GM12878 (cell line): ENCODE results near the gene SRRD. TPM values are rescaled to one million over a fixed set of nuclear protein-coding genes. Genes with fewer than 3 reads are reported as not detected.

Experiments
- ATAC-seq: fragments of 200-7000 bp; cut with Tn5 transposase; 3 replicates; pipeline ENCODE4 v1.9.1; 2020; ENCODE audit warnings: mild to moderate bottlenecking, moderate library complexity
- BruUV-seq: library from RNA; stranded (reverse); fragments of 400-500 nt; replicated peaks from 2 replicates; lab custom pipeline; 2021; lab: Mats Ljungman, UMichigan
- CTCF ChIA-PET: fragments of 300-600 bp; sonication (Branson Sonifier 250); formaldehyde crosslinking; extraction: SDS; loops from one replicate; lab custom pipeline; 2021; ENCODE audit warnings: inconsistent platforms; lab: Yijun Ruan, JAX
- POLR2A ChIA-PET: fragments of 350-600 bp; formaldehyde crosslinking; extraction: SDS; loops from one replicate; lab custom pipeline; 2021; ENCODE audit warnings: inconsistent platforms; lab: Charles Lee
- RAD21 ChIA-PET: fragments of 300-600 bp; sonication (Branson Sonifier 250); formaldehyde crosslinking; loops from one replicate; lab custom pipeline; 2023; ENCODE audit warnings: antibody characterized with exemption; ENCODE audit not compliant: unreplicated experiment; lab: Charles Lee
- SMC1A ChIA-PET: fragments of 300-600 bp; sonication (Branson Sonifier 250); formaldehyde crosslinking; loops from one replicate; lab custom pipeline; 2023; ENCODE audit not compliant: unreplicated experiment, uncharacterized antibody; lab: Charles Lee
- DNase-seq: peaks from one replicate; pipeline ENCODE4 v3.0.0-alpha.2; 2011; ENCODE audit warnings: low read depth, low spot score
- FAIRE-seq: peaks from 3 replicates; lab custom pipeline; 2011; peaks lifted over from hg19 to GRCh38; lab: Jason Lieb, UNC
- H2AFZ ChIP-seq: 2 replicates; pipeline ENCODE4 v1.6.0; 2011; ENCODE audit warnings: low read depth, low read length, control low read depth; ENCODE audit not compliant: control insufficient read depth
- H3K27ac ChIP-seq: 2 replicates; pipeline ENCODE4 v1.5.1; 2011; ENCODE audit warnings: control low read depth; ENCODE audit not compliant: control insufficient read depth, insufficient read depth
- H3K27me3 ChIP-seq, 2 experiments: replicated peaks in 1 of 2; 2 replicates each; pipeline versions ENCODE4 v1.6.0 to v1.6.1; 2011; ENCODE audit warnings: low read length in 1 of 2; ENCODE audit not compliant: control insufficient read depth in 2 of 2, insufficient read depth in 2 of 2
- H3K36me3 ChIP-seq, 2 experiments: 2 replicates each; pipeline ENCODE4 v1.5.1; 2011; ENCODE audit warnings: low read length in 1 of 2; ENCODE audit not compliant: control insufficient read depth in 2 of 2, insufficient read depth in 2 of 2
- H3K4me1 ChIP-seq: 2 replicates; pipeline ENCODE4 v1.6.1; 2011; ENCODE audit warnings: mild to moderate bottlenecking, low read length, moderate library complexity, mixed read lengths; ENCODE audit not compliant: control insufficient read depth, insufficient read depth
- H3K4me2 ChIP-seq: 2 replicates; pipeline ENCODE4 v1.6.0; 2011; ENCODE audit warnings: control low read depth; ENCODE audit not compliant: control insufficient read depth, insufficient read depth
- H3K4me3 ChIP-seq: fragments of 200-600 bp; sonication (generic); 2 replicates; pipeline ENCODE4 v1.5.1; 2016
- H3K79me2 ChIP-seq: 2 replicates; pipeline ENCODE4 v1.6.0; 2011; ENCODE audit warnings: low read length; ENCODE audit not compliant: control insufficient read depth, insufficient read depth
- H3K9ac ChIP-seq: 2 replicates; pipeline ENCODE4 v1.8.0; 2011; ENCODE audit warnings: low read length, control low read depth, mixed read lengths; ENCODE audit not compliant: control insufficient read depth, insufficient read depth
- H3K9me3 ChIP-seq: replicated peaks from 3 replicates; pipeline ENCODE4 v1.5.1; 2011; ENCODE audit warnings: mild to moderate bottlenecking, low read length; ENCODE audit not compliant: control insufficient read depth, insufficient read depth
- H4K20me1 ChIP-seq: 2 replicates; pipeline ENCODE4 v1.6.0; 2011; ENCODE audit not compliant: control insufficient read depth, insufficient read depth
- BACH1 ChIP-seq: fragments of 450-650 bp; IDR thresholded peaks from 2 replicates; pipeline ENCODE4 v1.6.1; 2017; ENCODE audit warnings: mild to moderate bottlenecking, borderline replicate concordance
- BCL11A ChIP-seq: IDR thresholded peaks from 2 replicates; pipeline ENCODE4 v1.6.1; 2011; ENCODE audit warnings: low read depth, low read length
- KAT2A ChIP-seq: conservative IDR thresholded peaks from 2 replicates; pipeline ENCODE4 v1.6.1; 2011; ENCODE audit warnings: low read depth, low read length; ENCODE audit not compliant: control insufficient read depth
- NBN ChIP-seq: fragments of 450-650 bp; IDR thresholded peaks from 2 replicates; pipeline ENCODE4 v1.6.1; 2016
- NFIC ChIP-seq: IDR thresholded peaks from 2 replicates; pipeline ENCODE4 v1.6.1; 2012; ENCODE audit warnings: low read depth, mild to moderate bottlenecking, inconsistent platforms, low read length, moderate library complexity
- NFXL1 ChIP-seq: fragments of 450-650 bp; IDR thresholded peaks from 2 replicates; pipeline ENCODE4 v1.6.1; 2017; ENCODE audit warnings: antibody characterized with exemption, mild to moderate bottlenecking, borderline replicate concordance
- PBX3 ChIP-seq: IDR thresholded peaks from 2 replicates; pipeline ENCODE4 v1.6.1; 2011; ENCODE audit warnings: mild to moderate bottlenecking, low read depth, low read length, moderate library complexity; ENCODE audit not compliant: insufficient replicate concordance
- POU2F2 ChIP-seq: IDR thresholded peaks from 3 replicates; pipeline ENCODE4 v1.6.1; 2011; ENCODE audit warnings: low read depth, mild to moderate bottlenecking, low read length, borderline replicate concordance
- WRNIP1 ChIP-seq: IDR thresholded peaks from 2 replicates; pipeline ENCODE4 v1.6.1; 2011; ENCODE audit warnings: low read depth, low read length, improper control_type of control experiment, borderline replicate concordance
- WGBS: methylation state at CpG from one replicate; pipeline ENCODE4 v1.1.6; 2016; ENCODE audit warnings: low lambda C conversion rate; ENCODE audit not compliant: insufficient replicate concordance, insufficient coverage; ENCODE audit errors: missing lambda C conversion rate; 5-methylcytosine and 5-hydroxymethylcytosine counted together
- in situ Hi-C: fragments of 300-500 bp; cut with MboI; formaldehyde crosslinking; loops from 9 replicates; pipeline ENCODE4 v1.14.3; 2018; ENCODE audit warnings: mixed read lengths
- intact Hi-C: fragments of 100-400 bp; cut with micrococcal nuclease; formaldehyde crosslinking; loops from one replicate; pipeline ENCODE4 v1.14.2; 2022; ENCODE audit not compliant: unreplicated experiment
- polyA plus RNA-seq, 11 experiments: library from polyadenylated mRNA; depleted of rRNA in 4 of 11; unstranded in 6 of 11; stranded (reverse) in 5 of 11; fragments of >200 nt; fragmentation: Nextera tagmentation in 4 of 11; fragmentation: Illumina TruSeq in 1 of 11; extraction: Ambion mirVana in 4 of 11; extraction: Trizol in 1 of 11; gene quantifications; 1 replicate in 1 of 11; 2 replicates in 10 of 11; pipeline versions ENCODE4 v1.2.1 to v1.2.3, GENCODE V29; 2011 to 2016; ENCODE audit warnings: inconsistent platforms in 2 of 11, missing spikeins in 2 of 11, low read depth in 1 of 11
- total RNA-seq, 4 experiments: library from RNA; depleted of rRNA in 3 of 4; stranded (reverse); fragments of >200 nt in 3 of 4; fragmentation: Illumina TruSeq in 1 of 4; extraction: Trizol in 1 of 4; gene quantifications; 2 replicates each; pipeline versions ENCODE4 v1.2.1 to v1.2.3, GENCODE V29; 2013 to 2021
- TF ChIP-seq, protein P1 (sequence below): fragments of 450-650 bp; IDR thresholded peaks from 2 replicates; pipeline ENCODE4 v1.6.1; 2017; ENCODE audit warnings: mild to moderate bottlenecking, moderate library complexity

The SRRD gene
- total and polyA plus RNA-seq, 10 of the 15 experiments (the other 5 are each of a cell fraction or from before 2014, with no cell fraction given): 4.1 to 50.6 (median 27.5) TPM

GRCh38 chr22:26542831-26543230 lies 59.2 kb downstream of the SRRD start:
- Histone ChIP-seq H3K27ac (no peak overlapping the region; the same call in 1 of the 2 replicates), H3K4me2 (no peak overlapping the region), H2AFZ (no peak overlapping the region), H3K36me3 (peaks cover 2 to 11% of the 10 kb centered on the region in 2 experiments; a peak in 3 of 4 replicates), H3K27me3 (no peaks in the 10 kb centered on the region), H3K79me2 (no peaks in the 10 kb centered on the region), H3K9me3 (no peaks in the 10 kb centered on the region), H3K9ac (no peak overlapping the region), H3K4me1 (no peaks in the 10 kb centered on the region; the same call in 1 of the 2 replicates), H4K20me1 (no peaks in the 10 kb centered on the region), H3K4me3 (no peak overlapping the region)
- 65% methylated on average over 3 of the region's 3 CpGs for WGBS
- intact Hi-C loops (no loop called here), in situ Hi-C loops (no loop called here)
- ATAC-seq (no peak), FAIRE-seq (no peak), DNase-seq (no peak)
- RAD21 ChIA-PET: no interaction called here
- SMC1A ChIA-PET: interaction anchor here (0.7 to 1.8 kb wide), 2 partner anchors 10 to 31 kb away, joined by 3 to 6 read pairs; partner anchors contain the start of gene TFIP11
- CTCF ChIA-PET: no interaction called here
- no TSS peak for BruUV-seq
- POLR2A ChIA-PET: interaction anchor here (1.0 kb wide), 1 partner anchor 9 kb away, joined by 3 read pairs; no protein-coding TSS in a partner anchor
- TF ChIP-seq NBN (no peak), BACH1 (no peak), NFXL1 (no peak), WRNIP1 (no peak), POU2F2 (no peak), NFIC (no peak), KAT2A (no peak), PBX3 (no peak), BCL11A (no peak)
- TF ChIP-seq, protein P1, sequence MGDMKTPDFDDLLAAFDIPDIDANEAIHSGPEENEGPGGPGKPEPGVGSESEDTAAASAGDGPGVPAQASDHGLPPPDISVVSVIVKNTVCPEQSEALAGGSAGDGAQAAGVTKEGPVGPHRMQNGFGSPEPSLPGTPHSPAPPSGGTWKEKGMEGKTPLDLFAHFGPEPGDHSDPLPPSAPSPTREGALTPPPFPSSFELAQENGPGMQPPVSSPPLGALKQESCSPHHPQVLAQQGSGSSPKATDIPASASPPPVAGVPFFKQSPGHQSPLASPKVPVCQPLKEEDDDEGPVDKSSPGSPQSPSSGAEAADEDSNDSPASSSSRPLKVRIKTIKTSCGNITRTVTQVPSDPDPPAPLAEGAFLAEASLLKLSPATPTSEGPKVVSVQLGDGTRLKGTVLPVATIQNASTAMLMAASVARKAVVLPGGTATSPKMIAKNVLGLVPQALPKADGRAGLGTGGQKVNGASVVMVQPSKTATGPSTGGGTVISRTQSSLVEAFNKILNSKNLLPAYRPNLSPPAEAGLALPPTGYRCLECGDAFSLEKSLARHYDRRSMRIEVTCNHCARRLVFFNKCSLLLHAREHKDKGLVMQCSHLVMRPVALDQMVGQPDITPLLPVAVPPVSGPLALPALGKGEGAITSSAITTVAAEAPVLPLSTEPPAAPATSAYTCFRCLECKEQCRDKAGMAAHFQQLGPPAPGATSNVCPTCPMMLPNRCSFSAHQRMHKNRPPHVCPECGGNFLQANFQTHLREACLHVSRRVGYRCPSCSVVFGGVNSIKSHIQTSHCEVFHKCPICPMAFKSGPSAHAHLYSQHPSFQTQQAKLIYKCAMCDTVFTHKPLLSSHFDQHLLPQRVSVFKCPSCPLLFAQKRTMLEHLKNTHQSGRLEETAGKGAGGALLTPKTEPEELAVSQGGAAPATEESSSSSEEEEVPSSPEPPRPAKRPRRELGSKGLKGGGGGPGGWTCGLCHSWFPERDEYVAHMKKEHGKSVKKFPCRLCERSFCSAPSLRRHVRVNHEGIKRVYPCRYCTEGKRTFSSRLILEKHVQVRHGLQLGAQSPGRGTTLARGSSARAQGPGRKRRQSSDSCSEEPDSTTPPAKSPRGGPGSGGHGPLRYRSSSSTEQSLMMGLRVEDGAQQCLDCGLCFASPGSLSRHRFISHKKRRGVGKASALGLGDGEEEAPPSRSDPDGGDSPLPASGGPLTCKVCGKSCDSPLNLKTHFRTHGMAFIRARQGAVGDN: no peak

Other genes with a start within 250 kb of the SRRD start
- gene ASPHD2, start 54.6 kb upstream of the SRRD start, total RNA-seq (2014; rRNA removed): 10.4 and 10.8 TPM in 2 replicates
- 5.0 and 5.3 TPM in 2 replicates for gene ASPHD2, start 54.6 kb upstream of the SRRD start, total RNA-seq (2014; rRNA removed; fragmentation: Illumina TruSeq; extraction: Trizol)
- gene ASPHD2, start 54.6 kb upstream of the SRRD start, total RNA-seq (2021): 10.6 TPM in 2 replicates
- gene ASPHD2, start 54.6 kb upstream of the SRRD start, polyA plus RNA-seq (2011; rRNA removed): 6.2 and 7.7 TPM in 2 replicates
- 3.5 and 5.1 TPM in 2 replicates for gene ASPHD2, start 54.6 kb upstream of the SRRD start, polyA plus RNA-seq (2014; fragmentation: Illumina TruSeq; extraction: Trizol)
- 1 to 10 TPM; 1.6 to 2.3 TPM for gene ASPHD2, start 54.6 kb upstream of the SRRD start, polyA plus RNA-seq (2014; fragmentation: Nextera tagmentation; extraction: Ambion mirVana)
- gene ASPHD2, start 54.6 kb upstream of the SRRD start, polyA plus RNA-seq (2014; rRNA removed): 9.0 TPM in 2 replicates
- gene ASPHD2, start 54.6 kb upstream of the SRRD start, polyA plus RNA-seq (2016; fragmentation: Nextera tagmentation; extraction: Ambion mirVana): 1 to 10 TPM; 1.6 to 3.2 TPM
- gene HPS4, start 94 bp upstream of the SRRD start, total RNA-seq (2014; rRNA removed): 36.7 and 38.5 TPM in 2 replicates
- gene HPS4, start 94 bp upstream of the SRRD start, total RNA-seq (2014; rRNA removed; fragmentation: Illumina TruSeq; extraction: Trizol): 24.2 and 25.7 TPM in 2 replicates
- 34.2 and 35.2 TPM in 2 replicates for gene HPS4, start 94 bp upstream of the SRRD start, total RNA-seq (2021)
- 36.5 and 52.5 TPM in 2 replicates for gene HPS4, start 94 bp upstream of the SRRD start, polyA plus RNA-seq (2011; rRNA removed)
- gene HPS4, start 94 bp upstream of the SRRD start, polyA plus RNA-seq (2014; fragmentation: Illumina TruSeq; extraction: Trizol): 27.3 and 31.1 TPM in 2 replicates
- gene HPS4, start 94 bp upstream of the SRRD start, polyA plus RNA-seq (2014; fragmentation: Nextera tagmentation; extraction: Ambion mirVana): 10 to 100 TPM; 11.7 to 12.3 TPM
- gene HPS4, start 94 bp upstream of the SRRD start, polyA plus RNA-seq (2014; rRNA removed): 32.4 and 34.4 TPM in 2 replicates
- 10 to 100 TPM; 28.7 to 30.5 TPM for gene HPS4, start 94 bp upstream of the SRRD start, polyA plus RNA-seq (2016; fragmentation: Nextera tagmentation; extraction: Ambion mirVana)
- gene TFIP11, start 28.6 kb downstream of the SRRD start, total RNA-seq (2014; rRNA removed): 31.7 and 34.6 TPM in 2 replicates
- gene TFIP11, start 28.6 kb downstream of the SRRD start, total RNA-seq (2014; rRNA removed; fragmentation: Illumina TruSeq; extraction: Trizol): 28.3 and 32.2 TPM in 2 replicates
- 35.6 and 42.2 TPM in 2 replicates for gene TFIP11, start 28.6 kb downstream of the SRRD start, total RNA-seq (2021)
- 36.5 and 43.3 TPM in 2 replicates for gene TFIP11, start 28.6 kb downstream of the SRRD start, polyA plus RNA-seq (2011; rRNA removed)
- gene TFIP11, start 28.6 kb downstream of the SRRD start, polyA plus RNA-seq (2014; fragmentation: Illumina TruSeq; extraction: Trizol): 27.3 and 29.4 TPM in 2 replicates
- 10 to 100 TPM; 14.2 to 19.1 TPM for gene TFIP11, start 28.6 kb downstream of the SRRD start, polyA plus RNA-seq (2014; fragmentation: Nextera tagmentation; extraction: Ambion mirVana)
- gene TFIP11, start 28.6 kb downstream of the SRRD start, polyA plus RNA-seq (2014; rRNA removed): 23.1 and 31.6 TPM in 2 replicates
- 10 to 100 TPM; 35.9 to 40.1 TPM for gene TFIP11, start 28.6 kb downstream of the SRRD start, polyA plus RNA-seq (2016; fragmentation: Nextera tagmentation; extraction: Ambion mirVana)
- 29.0 and 29.5 TPM in 2 replicates for gene TPST2, start 106.3 kb downstream of the SRRD start, total RNA-seq (2014; rRNA removed)
- gene TPST2, start 106.3 kb downstream of the SRRD start, total RNA-seq (2014; rRNA removed; fragmentation: Illumina TruSeq; extraction: Trizol): 13.0 and 13.2 TPM in 2 replicates
- gene TPST2, start 106.3 kb downstream of the SRRD start, total RNA-seq (2021): 31.2 and 32.2 TPM in 2 replicates
- 22.2 and 28.2 TPM in 2 replicates for gene TPST2, start 106.3 kb downstream of the SRRD start, polyA plus RNA-seq (2011; rRNA removed)
- gene TPST2, start 106.3 kb downstream of the SRRD start, polyA plus RNA-seq (2014; fragmentation: Illumina TruSeq; extraction: Trizol): 11.4 and 16.4 TPM in 2 replicates
- gene TPST2, start 106.3 kb downstream of the SRRD start, polyA plus RNA-seq (2014; fragmentation: Nextera tagmentation; extraction: Ambion mirVana): 10 to 100 TPM in 1 of 2 experiments, 1 to 10 TPM in 1; 6.3 to 10.7 TPM
- 30.0 and 33.7 TPM in 2 replicates for gene TPST2, start 106.3 kb downstream of the SRRD start, polyA plus RNA-seq (2014; rRNA removed)
- gene TPST2, start 106.3 kb downstream of the SRRD start, polyA plus RNA-seq (2016; fragmentation: Nextera tagmentation; extraction: Ambion mirVana): 10 to 100 TPM; 28.5 to 28.7 TPM
- gene CRYBB1, start 134.2 kb downstream of the SRRD start, total RNA-seq (2014; rRNA removed): 0.11 TPM in 1 of 2 replicates, not detected in the other
- gene CRYBB1, start 134.2 kb downstream of the SRRD start, total RNA-seq (2014; rRNA removed; fragmentation: Illumina TruSeq; extraction: Trizol): not detected in 2 replicates
- 0.64 TPM in 1 of 2 replicates, not detected in the other for gene CRYBB1, start 134.2 kb downstream of the SRRD start, total RNA-seq (2021)
- not detected in 2 replicates for gene CRYBB1, start 134.2 kb downstream of the SRRD start, polyA plus RNA-seq (2011; rRNA removed)
- 0.09 TPM in 1 of 2 replicates, not detected in the other for gene CRYBB1, start 134.2 kb downstream of the SRRD start, polyA plus RNA-seq (2014; fragmentation: Illumina TruSeq; extraction: Trizol)
- under 1 TPM in 1 of 2 experiments, not detected in 1; 0.23 TPM for gene CRYBB1, start 134.2 kb downstream of the SRRD start, polyA plus RNA-seq (2014; fragmentation: Nextera tagmentation; extraction: Ambion mirVana)
- 0.13 TPM in 1 of 2 replicates, not detected in the other for gene CRYBB1, start 134.2 kb downstream of the SRRD start, polyA plus RNA-seq (2014; rRNA removed)
- gene CRYBB1, start 134.2 kb downstream of the SRRD start, polyA plus RNA-seq (2016; fragmentation: Nextera tagmentation; extraction: Ambion mirVana): under 1 TPM in 1 of 2 experiments, not detected in 1; 0.32 TPM
- 0.17 TPM in 1 of 2 replicates, not detected in the other for gene CRYBA4, start 138.1 kb downstream of the SRRD start, total RNA-seq (2014; rRNA removed)
- gene CRYBA4, start 138.1 kb downstream of the SRRD start, total RNA-seq (2014; rRNA removed; fragmentation: Illumina TruSeq; extraction: Trizol): not detected in 2 replicates
- not detected in 2 replicates for gene CRYBA4, start 138.1 kb downstream of the SRRD start, total RNA-seq (2021)
- gene CRYBA4, start 138.1 kb downstream of the SRRD start, polyA plus RNA-seq (2011; rRNA removed): 0.12 TPM in 2 replicates
- gene CRYBA4, start 138.1 kb downstream of the SRRD start, polyA plus RNA-seq (2014; fragmentation: Illumina TruSeq; extraction: Trizol): not detected in 2 replicates
- not detected for gene CRYBA4, start 138.1 kb downstream of the SRRD start, polyA plus RNA-seq (2014; fragmentation: Nextera tagmentation; extraction: Ambion mirVana)
- not detected in 2 replicates for gene CRYBA4, start 138.1 kb downstream of the SRRD start, polyA plus RNA-seq (2014; rRNA removed)
- gene CRYBA4, start 138.1 kb downstream of the SRRD start, polyA plus RNA-seq (2016; fragmentation: Nextera tagmentation; extraction: Ambion mirVana): not detected
- 5.2 and 5.9 TPM in 2 replicates for gene MIAT, start 173.7 kb downstream of the SRRD start, total RNA-seq (2014; rRNA removed)
- gene MIAT, start 173.7 kb downstream of the SRRD start, total RNA-seq (2014; rRNA removed; fragmentation: Illumina TruSeq; extraction: Trizol): 6.7 and 7.7 TPM in 2 replicates
- gene MIAT, start 173.7 kb downstream of the SRRD start, total RNA-seq (2021): 9.9 and 11.7 TPM in 2 replicates
- 1.8 and 1.9 TPM in 2 replicates for gene MIAT, start 173.7 kb downstream of the SRRD start, polyA plus RNA-seq (2011; rRNA removed)
- 12.4 and 14.7 TPM in 2 replicates for gene MIAT, start 173.7 kb downstream of the SRRD start, polyA plus RNA-seq (2014; fragmentation: Illumina TruSeq; extraction: Trizol)
- under 1 TPM; 0.39 to 0.51 TPM for gene MIAT, start 173.7 kb downstream of the SRRD start, polyA plus RNA-seq (2014; fragmentation: Nextera tagmentation; extraction: Ambion mirVana)
- gene MIAT, start 173.7 kb downstream of the SRRD start, polyA plus RNA-seq (2014; rRNA removed): 13.7 and 16.0 TPM in 2 replicates
- gene MIAT, start 173.7 kb downstream of the SRRD start, polyA plus RNA-seq (2016; fragmentation: Nextera tagmentation; extraction: Ambion mirVana): 1 to 10 TPM; 2.2 to 3.4 TPM